NCI-H2029 treated with DMSO at 0.1 percent for 48 hours (cell line): Measurements from ENCODE around the gene NRG3.

Source experiments
- DNase-seq: peaks from one replicate; lab custom pipeline; 2025; lab: John Stamatoyannopoulos, UW

NRG3 gene

GRCh38 chr10:82213784-82214183 lies 338.8 kb downstream of the NRG3 start:
- no peak for DNase-seq

- no peak for DNase-seq
Observed at GRCh38 chr10:82221056-82221455, 346.1 kb downstream of the NRG3 start.

- DNase-seq: no peak
Observed at GRCh38 chr10:82221601-82222149, 346.7 kb downstream of the NRG3 start.

GRCh38 chr10:82228701-82229100 lies 353.7 kb downstream of the NRG3 start:
- no peak for DNase-seq

GRCh38 chr10:82234173-82234572 lies 359.2 kb downstream of the NRG3 start:
- DNase-seq: no peak

- no peak for DNase-seq
Observed at GRCh38 chr10:82236084-82236731, 361.2 kb downstream of the NRG3 start.

- DNase-seq: no peak
Observed at GRCh38 chr10:82238291-82238690, 363.3 kb downstream of the NRG3 start.

GRCh38 chr10:82240408-82240807 lies 365.4 kb downstream of the NRG3 start:
- no peak for DNase-seq

GRCh38 chr10:82242778-82243177 lies 367.8 kb downstream of the NRG3 start:
- no peak for DNase-seq

GRCh38 chr10:82245157-82245556 lies 370.2 kb downstream of the NRG3 start:
- no peak for DNase-seq

GRCh38 chr10:82245906-82246560 lies 371.0 kb downstream of the NRG3 start:
- no peak for DNase-seq

- DNase-seq: no peak
Observed at GRCh38 chr10:82249141-82249540, 374.1 kb downstream of the NRG3 start.

GRCh38 chr10:82251222-82251906 lies 376.4 kb downstream of the NRG3 start:
- no peak for DNase-seq

- DNase-seq: no peak
Observed at GRCh38 chr10:82252081-82252480, 377.1 kb downstream of the NRG3 start.

- DNase-seq: no peak
Observed at GRCh38 chr10:82254237-82254636, 379.2 kb downstream of the NRG3 start.

- DNase-seq: no peak
Observed at GRCh38 chr10:82256275-82256674, 381.3 kb downstream of the NRG3 start.

- no peak for DNase-seq
Observed at GRCh38 chr10:82266438-82266837, 391.4 kb downstream of the NRG3 start.

GRCh38 chr10:82267014-82267413 lies 392.0 kb downstream of the NRG3 start:
- DNase-seq: no peak

- no peak for DNase-seq
Observed at GRCh38 chr10:82267465-82267864, 392.5 kb downstream of the NRG3 start.

- no peak for DNase-seq
Observed at GRCh38 chr10:82267960-82268359, 393.0 kb downstream of the NRG3 start.

GRCh38 chr10:82277591-82277990 lies 402.6 kb downstream of the NRG3 start:
- no peak for DNase-seq

GRCh38 chr10:82278401-82279182 lies 403.6 kb downstream of the NRG3 start:
- DNase-seq: no peak
